Gastrocnemius medialis (tissue), 4 donors: ENCODE results near the gene COL27A1.

Experiments
- POLR2A ChIP-seq, 2 donors: fragments of 450-650 bp; IDR thresholded peaks; one replicate each; pipeline ENCODE4 v1.6.1; 2017; ENCODE audit warnings: antibody characterized with exemption in 2 of 2, mild to moderate bottlenecking in 2 of 2, moderate library complexity in 2 of 2
- TF ChIP-seq, protein P1 (sequence below), 5 experiments: fragments of 450-650 bp in 3 of 5; fragments of 200-600 bp in 2 of 5; sonication (generic) in 2 of 5; IDR thresholded peaks in 4 of 5; conservative IDR thresholded peaks in 1 of 5; 1 replicate in 4 of 5; 2 replicates in 1 of 5; pipeline ENCODE4 v1.5.1; 2016 to 2019; ENCODE audit warnings: antibody characterized with exemption in 5 of 5, mild to moderate bottlenecking in 3 of 5, moderate library complexity in 3 of 5

DNA sequence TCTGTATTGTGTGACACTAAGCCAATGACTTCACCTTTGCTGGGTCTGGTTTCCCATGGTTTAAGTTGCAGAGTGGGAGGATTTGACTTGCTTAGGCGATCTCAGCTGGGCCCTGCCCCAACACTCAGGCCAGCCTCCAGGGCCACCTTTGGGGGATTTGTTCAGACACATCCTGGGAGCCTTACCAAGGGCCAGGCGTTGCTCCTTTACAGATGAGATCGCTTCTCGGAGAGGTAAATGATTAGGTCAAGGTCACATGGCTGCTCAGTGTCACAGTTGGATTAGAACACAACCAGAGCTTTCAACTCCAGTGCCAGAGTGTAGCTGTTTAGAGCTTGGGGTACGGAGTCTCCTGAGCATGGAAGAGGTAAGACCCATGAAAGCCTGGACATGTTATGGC, 57.5 kb downstream of the COL27A1 start:
- TF ChIP-seq, protein P1, sequence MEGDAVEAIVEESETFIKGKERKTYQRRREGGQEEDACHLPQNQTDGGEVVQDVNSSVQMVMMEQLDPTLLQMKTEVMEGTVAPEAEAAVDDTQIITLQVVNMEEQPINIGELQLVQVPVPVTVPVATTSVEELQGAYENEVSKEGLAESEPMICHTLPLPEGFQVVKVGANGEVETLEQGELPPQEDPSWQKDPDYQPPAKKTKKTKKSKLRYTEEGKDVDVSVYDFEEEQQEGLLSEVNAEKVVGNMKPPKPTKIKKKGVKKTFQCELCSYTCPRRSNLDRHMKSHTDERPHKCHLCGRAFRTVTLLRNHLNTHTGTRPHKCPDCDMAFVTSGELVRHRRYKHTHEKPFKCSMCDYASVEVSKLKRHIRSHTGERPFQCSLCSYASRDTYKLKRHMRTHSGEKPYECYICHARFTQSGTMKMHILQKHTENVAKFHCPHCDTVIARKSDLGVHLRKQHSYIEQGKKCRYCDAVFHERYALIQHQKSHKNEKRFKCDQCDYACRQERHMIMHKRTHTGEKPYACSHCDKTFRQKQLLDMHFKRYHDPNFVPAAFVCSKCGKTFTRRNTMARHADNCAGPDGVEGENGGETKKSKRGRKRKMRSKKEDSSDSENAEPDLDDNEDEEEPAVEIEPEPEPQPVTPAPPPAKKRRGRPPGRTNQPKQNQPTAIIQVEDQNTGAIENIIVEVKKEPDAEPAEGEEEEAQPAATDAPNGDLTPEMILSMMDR (IDR thresholded peaks at IDR 0.05 in 4 of 5, conservative IDR thresholded peaks at IDR 0.05 in 1 of 5), result no peak
- TF ChIP-seq POLR2A (IDR thresholded peaks at IDR 0.05), result no peak
